Right cardiac atrium (tissue), 5 donors: ENCODE measurements around the gene HSD17B11. TPM values are rescaled to one million over a fixed set of nuclear protein-coding genes. Genes with fewer than 3 reads are reported as not detected.
A peak's percentile ranks its signal among the peaks of the same experiment; 100 is the strongest.
"Not testable (repeated sequence)": the region's sequence is repeated elsewhere in the genome, so short reads cannot be mapped to it uniquely, and the experiment has no call there.

Source experiments
- ATAC-seq, 2 donors: fragments of 200-7000 bp; cut with Tn5 transposase; one replicate each; pipeline versions ENCODE4 v1.8.0 to v1.9.1; 2020; ENCODE audit warnings: moderate library complexity in 2 of 2, mild to moderate bottlenecking in 1 of 2
- DNase-seq, 3 donors: peaks; one replicate each; pipeline ENCODE4 v3.0.0-alpha.2; 2020
- H3K27ac ChIP-seq: one replicate; pipeline ENCODE4 v1.5.1; 2013; ENCODE audit warnings: mild to moderate bottlenecking, low read length, control low read depth, moderate library complexity
- H3K27me3 ChIP-seq: one replicate; pipeline ENCODE4 v1.6.1; 2013; ENCODE audit not compliant: control insufficient read depth, insufficient read depth
- H3K4me1 ChIP-seq: one replicate; pipeline ENCODE4 v1.6.1; 2013; ENCODE audit warnings: low read length; ENCODE audit not compliant: control insufficient read depth, insufficient read depth
- H3K4me3 ChIP-seq: one replicate; pipeline ENCODE4 v1.5.1; 2013; ENCODE audit warnings: low read length, control low read depth
- H3K9me3 ChIP-seq: one replicate; pipeline ENCODE4 v1.6.1; 2013; ENCODE audit warnings: low read length; ENCODE audit not compliant: control insufficient read depth
- WGBS: extraction: QIAGEN DNeasy Blood & Tissue Kit; methylation state at CpG from one replicate; pipeline ENCODE4 v1.1.7; 2013; 5-methylcytosine and 5-hydroxymethylcytosine counted together
- intact Hi-C, 4 donors: fragments of 100-400 bp; cut with DNase I; formaldehyde crosslinking; loops; one replicate each; pipeline versions ENCODE4 v1.11.0 to v1.14.0; 2022 to 2023
- long read RNA-seq, 4 donors: library from polyadenylated mRNA; unstranded; transcript quantifications; one replicate each; pipeline ENCODE4 v2.0.0, GENCODE V29; 2020 to 2021
- polyA plus RNA-seq: library from polyadenylated mRNA; stranded (reverse); fragments of 200-250 nt; gene quantifications from one replicate; pipeline ENCODE4 v1.2.3, GENCODE V29; 2013
- total RNA-seq, 4 donors: library from RNA; stranded (reverse); fragmentation: NEBNext Ultra II Directional; extraction: Animal tissue kit (Norgen Biotek cat#: 25700); gene quantifications; one replicate each; pipeline ENCODE4 v1.2.1, GENCODE V29; 2021
- donor health status: healthy with polysubstance abuse.
- donor health status: DM: no; HTN: yes; CAD: no.
- donor health status: DM: no; HTN: no; CAD: no.
- donor health status: DM: no; HTN: yes; CAD: no; lungs with severe emphysema.
- donor health status: DM: yes; HTN: yes; CAD: no.

The HSD17B11 gene
- total RNA-seq = 10 to 100 TPM; 16.4 to 22.5 (median 19.0) TPM
- polyA plus RNA-seq = 30.0 TPM
- long read RNA-seq, donor 1, transcript HSD17B11-201 (7 exons, 1,885 nt) = major isoform, 24 of 25 reads
- long read RNA-seq, donor 1, partial matches to known transcripts = 1 of 25 reads
- long read RNA-seq, donor 1, other reads (novel, unspliced or antisense) = 0 of 25 reads
- long read RNA-seq, donor 2, transcript HSD17B11-201 (7 exons, 1,885 nt) = major isoform, 11 of 11 reads
- long read RNA-seq, donor 2, partial matches to known transcripts = 0 of 11 reads
- long read RNA-seq, donor 2, other reads (novel, unspliced or antisense) = 0 of 11 reads
- long read RNA-seq, donor 3, transcript HSD17B11-201 (7 exons, 1,885 nt) = major isoform, 81 of 86 reads
- long read RNA-seq, donor 3, partial matches to known transcripts = 0 of 86 reads
- long read RNA-seq, donor 3, other reads (novel, unspliced or antisense) = 5 of 86 reads
- long read RNA-seq, donor 4, transcript HSD17B11-201 (7 exons, 1,885 nt) = major isoform, 12 of 15 reads
- long read RNA-seq, donor 4, partial matches to known transcripts = 0 of 15 reads
- long read RNA-seq, donor 4, other reads (novel, unspliced or antisense) = 3 of 15 reads

- ATAC-seq (peak; percentile 100), DNase-seq (peak; percentile 91 to 96 (median 93))
- Histone ChIP-seq H3K27ac (peak within 1 kb of the TSS; percentile 98), H3K4me3 (peak within 1 kb of the TSS; percentile 98), H3K4me1 (peaks cover 2% of the 10 kb centered on the region), H3K9me3 (no peaks in the 10 kb centered on the region), H3K27me3 (no peaks in the 10 kb centered on the region)
- intact Hi-C loops = no loop called here
- whole genome bisulfite sequencing = under 1% methylated on average over 32 of the region's 32 CpGs
These were observed at the start of gene HSD17B11 for GRCh38 chr4:87390891-87391575. Gene HSD17B11, minus strand, starts transcription at chr4:87391188. Its CDS starts 118 bp downstream, at chr4:87391070.

- ATAC-seq (no peak), DNase-seq (no peak)
- H3K4me1 ChIP-seq = peaks cover 4% of the 10 kb centered on the region
- no peak overlapping the region for H3K27ac ChIP-seq
- intact Hi-C loops = no loop called here
- 90% methylated on average over 2 of the region's 2 CpGs for WGBS
- no peaks in the 10 kb centered on the region for H3K27me3 ChIP-seq
- H3K4me3 ChIP-seq = no peak overlapping the region
- H3K9me3 ChIP-seq = no peaks in the 10 kb centered on the region
These were observed 42.4 kb upstream of the HSD17B11 start for GRCh38 chr4:87433342-87433741.

DNA sequence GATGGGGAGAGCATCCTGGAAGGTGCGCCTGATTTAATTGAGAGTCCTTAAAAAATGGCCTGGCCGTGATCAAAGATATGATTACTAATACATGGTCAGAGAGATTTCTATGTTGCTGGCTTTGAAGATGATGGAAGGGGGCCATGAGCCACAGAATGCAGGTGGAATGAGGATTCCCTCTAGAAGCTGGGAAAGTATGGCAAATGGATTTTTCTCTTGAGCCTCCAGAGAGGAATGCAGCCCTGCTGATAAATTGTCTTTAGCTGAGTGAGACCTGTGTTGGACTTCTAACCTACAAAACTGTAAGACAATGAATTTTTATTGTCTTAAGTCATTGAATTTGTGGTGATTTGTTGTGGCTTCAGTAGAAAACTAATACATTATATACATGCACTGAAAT, 39.0 kb upstream of the HSD17B11 start:
- H3K4me1 ChIP-seq = peaks cover 4% of the 10 kb centered on the region
- no peak overlapping the region for H3K4me3 ChIP-seq
- ATAC-seq (no peak), DNase-seq (no peak)
- H3K27me3 ChIP-seq = no peaks in the 10 kb centered on the region
- intact Hi-C loops = no loop called here
- H3K9me3 ChIP-seq = no peaks in the 10 kb centered on the region
- no peak overlapping the region for H3K27ac ChIP-seq
- 92% methylated on average over 2 of the region's 2 CpGs for WGBS

GRCh38 chr4:87428979-87429378, 38.0 kb upstream of the HSD17B11 start:
- no peaks in the 10 kb centered on the region for H3K27me3 ChIP-seq
- intact Hi-C loops = no loop called here
- no peak overlapping the region for H3K4me3 ChIP-seq
- no peak overlapping the region for H3K27ac ChIP-seq
- no peak for DNase-seq
- peaks cover 4% of the 10 kb centered on the region for H3K4me1 ChIP-seq
- no peaks in the 10 kb centered on the region for H3K9me3 ChIP-seq
- WGBS = 92% methylated on average over 6 of the region's 6 CpGs
- no peak for ATAC-seq

DNA sequence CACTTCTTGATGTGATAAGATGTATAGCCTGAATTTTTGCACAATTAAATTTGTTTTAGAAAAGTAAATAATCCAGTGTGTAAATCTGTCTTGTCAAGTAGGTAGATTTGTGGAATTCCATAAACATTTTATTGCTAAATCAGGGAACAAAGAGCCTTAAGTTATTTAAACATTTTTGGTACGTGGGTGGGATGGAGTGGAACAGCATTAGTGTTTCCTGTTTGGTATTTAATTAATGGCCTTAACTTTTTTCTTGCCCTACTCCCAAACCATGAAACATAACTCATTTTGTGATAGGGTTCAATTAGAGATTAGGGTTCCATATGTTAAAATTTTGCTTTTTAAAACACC, 36.5 kb upstream of the HSD17B11 start:
- ATAC-seq (no peak), DNase-seq (no peak)
- Histone ChIP-seq H3K27ac (no peak overlapping the region), H3K27me3 (no peaks in the 10 kb centered on the region), H3K9me3 (no peaks in the 10 kb centered on the region), H3K4me1 (peaks cover 3% of the 10 kb centered on the region), H3K4me3 (no peak overlapping the region)
- 48% methylated on average over 1 of the region's 1 CpG for WGBS
- intact Hi-C loops = no loop called here

DNA sequence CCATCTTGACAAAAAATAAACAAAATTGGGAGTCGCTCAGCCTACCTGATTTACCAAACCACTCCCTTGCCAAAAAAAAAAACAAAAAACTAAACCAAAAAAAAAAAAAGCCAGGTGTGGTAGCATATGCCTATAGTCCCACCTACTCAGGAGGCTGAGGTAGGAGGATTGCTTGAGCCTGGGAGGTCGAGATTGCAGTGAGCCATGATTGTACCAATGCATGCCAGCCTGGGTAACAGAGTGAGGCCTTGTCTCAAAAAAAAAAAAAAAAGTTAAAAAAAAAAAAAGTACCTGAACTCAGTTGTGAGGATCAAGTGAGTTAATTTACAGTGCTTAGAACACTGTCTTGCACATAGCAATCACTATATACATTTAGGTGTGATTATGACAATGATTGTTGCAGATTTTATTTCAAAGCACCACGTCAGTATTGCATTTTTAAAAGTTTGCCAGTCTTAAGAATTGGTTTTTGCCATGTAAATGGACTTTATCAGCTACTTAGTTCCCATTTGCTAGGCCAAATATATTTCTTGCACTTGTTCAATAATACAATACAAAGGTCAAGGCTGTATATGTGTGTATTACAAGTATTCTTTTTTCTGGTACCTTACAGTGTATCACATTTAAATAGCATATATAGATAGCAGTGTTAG, 36.0 kb upstream of the HSD17B11 start:
- H3K4me3 ChIP-seq = no peak overlapping the region
- intact Hi-C loops = no loop called here
- no peak overlapping the region for H3K27ac ChIP-seq
- H3K4me1 ChIP-seq = peaks cover 3% of the 10 kb centered on the region
- H3K27me3 ChIP-seq = no peaks in the 10 kb centered on the region
- DNase-seq (no peak), ATAC-seq (no peak)
- 89% methylated on average over 3 of the region's 3 CpGs for WGBS
- no peaks in the 10 kb centered on the region for H3K9me3 ChIP-seq

- ATAC-seq = no peak
- Histone ChIP-seq H3K4me3 (no peak overlapping the region), H3K9me3 (no peaks in the 10 kb centered on the region), H3K27ac (no peak overlapping the region), H3K4me1 (peaks cover 5% of the 10 kb centered on the region), H3K27me3 (no peaks in the 10 kb centered on the region)
- no peak for DNase-seq
- WGBS = 92% methylated on average over 2 of the region's 2 CpGs
- intact Hi-C loops = no loop called here
These were observed 34.7 kb upstream of the HSD17B11 start for GRCh38 chr4:87425711-87426110.

DNA sequence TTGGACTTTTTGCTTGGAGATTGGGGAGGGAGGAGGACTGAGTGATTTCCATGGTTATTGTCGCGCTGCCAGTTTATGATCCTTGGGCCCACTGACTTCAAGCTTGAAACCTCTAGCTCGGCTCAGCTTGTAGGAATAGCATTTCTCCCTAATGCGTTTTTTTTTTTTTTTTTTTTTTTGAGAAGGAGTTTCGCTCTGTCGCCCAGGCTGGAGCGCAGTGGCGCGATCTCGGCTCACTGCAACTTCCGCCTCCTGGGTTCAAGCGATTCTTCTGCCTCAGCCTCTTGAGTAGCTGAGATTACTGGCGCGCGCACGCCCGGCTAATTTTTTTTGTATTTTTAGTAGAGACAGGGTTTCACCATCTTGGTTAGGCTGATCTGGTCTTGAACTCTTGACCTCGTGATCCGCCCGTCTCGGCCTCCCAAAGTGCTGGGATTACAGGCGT, 33.1 kb upstream of the HSD17B11 start:
- ATAC-seq, H3K4me1 ChIP-seq, H3K27ac ChIP-seq, DNase-seq, intact Hi-C loops, H3K9me3 ChIP-seq, H3K27me3 ChIP-seq: not testable (repeated sequence)
- H3K4me3 ChIP-seq = peak overlapping the region; percentile 55
- 93% methylated on average over 22 of the region's 22 CpGs for WGBS

- no peak for ATAC-seq
- H3K27me3 ChIP-seq = no peaks in the 10 kb centered on the region
- no peaks in the 10 kb centered on the region for H3K9me3 ChIP-seq
- WGBS = 13% methylated on average over 3 of the region's 3 CpGs
- intact Hi-C loops = no loop called here
- peaks cover 2% of the 10 kb centered on the region for H3K4me1 ChIP-seq
- H3K4me3 ChIP-seq = peak overlapping the region; percentile 55
- no peak for DNase-seq
- no peak overlapping the region for H3K27ac ChIP-seq
These were observed 32.5 kb upstream of the HSD17B11 start for GRCh38 chr4:87423317-87424098.
